Endothelial cell of umbilical vein (primary cell): Measurements from ENCODE around the gene AGAP2. TPM values are rescaled to one million over a fixed set of nuclear protein-coding genes. Genes with fewer than 3 reads are reported as not detected.

Experiments used
- BruUV-seq: library from RNA; stranded (reverse); fragments of 400-500 nt; replicated peaks from 2 replicates; lab custom pipeline; 2021; lab: Mats Ljungman, UMichigan
- CTCF ChIA-PET: fragments of 300-600, 350-600 bp; sonication (Branson Sonifier 250); formaldehyde crosslinking; loops from one replicate; lab custom pipeline; 2021; ENCODE audit warnings: antibody characterized with exemption, inconsistent platforms; lab: Charles Lee
- POLR2A ChIA-PET: fragments of 300-600, 350-600 bp; sonication (Branson Sonifier 250); formaldehyde crosslinking; loops from one replicate; lab custom pipeline; 2021; ENCODE audit warnings: antibody characterized with exemption, inconsistent platforms; lab: Charles Lee
- DNase-seq: peaks from one replicate; pipeline ENCODE4 v3.0.0-alpha.2; 2011; ENCODE audit warnings: low read depth, low spot score
- FAIRE-seq: peaks from 2 replicates; lab custom pipeline; 2011; peaks lifted over from hg19 to GRCh38; lab: Jason Lieb, UNC
- H2AFZ ChIP-seq: 2 replicates; pipeline ENCODE4 v1.6.0; 2012; ENCODE audit warnings: low read depth, low read length, control low read depth, inconsistent platforms
- H3K27ac ChIP-seq: 2 replicates; pipeline ENCODE4 v1.5.1; 2011; ENCODE audit warnings: low read depth, mild to moderate bottlenecking, control low read depth, low read length, moderate library complexity; ENCODE audit not compliant: insufficient read depth
- H3K27me3 ChIP-seq, 2 experiments: 2 replicates each; pipeline versions ENCODE4 v1.6.0 to v1.6.1; 2011; ENCODE audit warnings: low read length in 2 of 2, mixed read lengths in 1 of 2; ENCODE audit not compliant: control insufficient read depth in 2 of 2, insufficient read depth in 2 of 2
- H3K36me3 ChIP-seq, 2 experiments: 2 replicates in 1 of 2; 3 replicates in 1 of 2; pipeline ENCODE4 v1.5.1; 2011; ENCODE audit warnings: low read length in 2 of 2, mild to moderate bottlenecking in 1 of 2, moderate library complexity in 1 of 2; ENCODE audit not compliant: control insufficient read depth in 2 of 2, insufficient read depth in 2 of 2; ENCODE audit errors: extremely low read depth in 1 of 2
- H3K4me1 ChIP-seq: 3 replicates; pipeline ENCODE4 v1.5.1; 2011; ENCODE audit warnings: mild to moderate bottlenecking, low read length; ENCODE audit not compliant: control insufficient read depth, insufficient read depth; ENCODE audit errors: extremely low read depth
- H3K4me2 ChIP-seq: 2 replicates; pipeline ENCODE4 v1.6.1; 2011; ENCODE audit warnings: low read length, control low read depth, mixed read lengths; ENCODE audit not compliant: insufficient read depth
- H3K4me3 ChIP-seq, 3 experiments: fragments of 200-600 bp in 1 of 3; sonication (generic), shearing (Covaris generic) in 1 of 3; replicated peaks in 1 of 3; 2 replicates each; pipeline ENCODE4 v1.5.1; 2011 to 2016; ENCODE audit warnings: control low read depth in 3 of 3, low read length in 3 of 3, mild to moderate bottlenecking in 2 of 3, inconsistent platforms in 1 of 3, low read depth in 1 of 3, moderate library complexity in 1 of 3; ENCODE audit not compliant: insufficient read depth in 1 of 3
- H3K79me2 ChIP-seq: 2 replicates; pipeline ENCODE4 v1.6.0; 2012; ENCODE audit warnings: low read length, inconsistent platforms; ENCODE audit not compliant: control insufficient read depth, insufficient read depth
- H3K9ac ChIP-seq: replicated peaks from 2 replicates; pipeline ENCODE3; 2011; ENCODE audit warnings: low read length, control low read depth; ENCODE audit not compliant: insufficient read depth; ENCODE audit errors: extremely low read depth
- H3K9me1 ChIP-seq: replicated peaks from 3 replicates; pipeline ENCODE4 v1.6.0; 2011; ENCODE audit warnings: mild to moderate bottlenecking, low read length; ENCODE audit not compliant: control insufficient read depth, insufficient read depth; ENCODE audit errors: extremely low read depth
- H3K9me3 ChIP-seq: replicated peaks from 2 replicates; pipeline ENCODE4 v1.5.1; 2012; ENCODE audit warnings: low read length, inconsistent platforms; ENCODE audit not compliant: control insufficient read depth, insufficient read depth
- H4K20me1 ChIP-seq: replicated peaks from 2 replicates; pipeline ENCODE3; 2011; ENCODE audit warnings: mild to moderate bottlenecking, low read length; ENCODE audit not compliant: control insufficient read depth, insufficient read depth; ENCODE audit errors: extremely low read depth
- EZH2 ChIP-seq: IDR thresholded peaks from 2 replicates; pipeline ENCODE4 v1.6.1; 2012; ENCODE audit warnings: borderline replicate concordance, low read depth, mild to moderate bottlenecking, moderate library complexity, low read length, inconsistent platforms; ENCODE audit not compliant: severe bottlenecking
- FOS ChIP-seq: IDR thresholded peaks from 2 replicates; pipeline ENCODE4 v1.6.1; 2011; ENCODE audit warnings: mild to moderate bottlenecking, low read length, moderate library complexity, borderline replicate concordance; ENCODE audit not compliant: insufficient read depth
- JUN ChIP-seq: IDR thresholded peaks from 2 replicates; pipeline ENCODE4 v1.6.1; 2011; ENCODE audit warnings: borderline replicate concordance, low read depth; ENCODE audit not compliant: insufficient read length, insufficient read depth
- MYC ChIP-seq: IDR thresholded peaks from one replicate; pipeline ENCODE4 v1.6.1; 2011; ENCODE audit warnings: mild to moderate bottlenecking, low read depth, low read length
- POLR2AphosphoS5 ChIP-seq: IDR thresholded peaks from 2 replicates; pipeline ENCODE4 v1.6.1; 2012; ENCODE audit warnings: low read depth, mild to moderate bottlenecking, control low read depth, low read length, moderate library complexity; ENCODE audit not compliant: insufficient read depth
- dilution Hi-C: fragments of 300-500 bp; cut with MboI; formaldehyde crosslinking; loops from one replicate; pipeline ENCODE4 v1.15.0; 2019; ENCODE audit warnings: low sequenced_read_pairs; ENCODE audit not compliant: extremely low pct_ligation_motif_present
- intact Hi-C: fragments of 100-400 bp; cut with micrococcal nuclease; formaldehyde crosslinking; loops from one replicate; pipeline ENCODE4 v1.10.0; 2022
- polyA plus RNA-seq, 4 experiments: library from polyadenylated mRNA; depleted of rRNA in 3 of 4; stranded (reverse) in 3 of 4; unstranded in 1 of 4; fragments of >200 nt; gene quantifications; 2 replicates each; pipeline versions ENCODE4 v1.2.1 to v1.2.3, GENCODE V29; 2011 to 2012; ENCODE audit warnings: missing spikeins in 1 of 4
- total RNA-seq: library from RNA; stranded (reverse); gene quantifications from 2 replicates; pipeline ENCODE4 v1.2.3, GENCODE V29; 2021
- TF ChIP-seq, protein P1 (sequence below): IDR thresholded peaks from 2 replicates; pipeline ENCODE4 v1.6.1; 2011; ENCODE audit not compliant: insufficient read depth, insufficient read length
- TF ChIP-seq, protein P2 (sequence below), 2 donors: IDR thresholded peaks; 1 replicate in 1 of 2; 2 replicates in 1 of 2; pipeline ENCODE4 v1.5.1; 2011; ENCODE audit warnings: low read length in 2 of 2, mild to moderate bottlenecking in 2 of 2, moderate library complexity in 2 of 2, control low read depth in 1 of 2, inconsistent platforms in 1 of 2, low read depth in 1 of 2; ENCODE audit not compliant: insufficient read depth in 1 of 2; ENCODE audit errors: extremely low read depth in 1 of 2

AGAP2 gene
- total and polyA plus RNA-seq, 2 donors (not counting 3 experiments of a cell fraction or from before 2014, with no cell fraction given): 0.04 to 0.24 TPM

DNA sequence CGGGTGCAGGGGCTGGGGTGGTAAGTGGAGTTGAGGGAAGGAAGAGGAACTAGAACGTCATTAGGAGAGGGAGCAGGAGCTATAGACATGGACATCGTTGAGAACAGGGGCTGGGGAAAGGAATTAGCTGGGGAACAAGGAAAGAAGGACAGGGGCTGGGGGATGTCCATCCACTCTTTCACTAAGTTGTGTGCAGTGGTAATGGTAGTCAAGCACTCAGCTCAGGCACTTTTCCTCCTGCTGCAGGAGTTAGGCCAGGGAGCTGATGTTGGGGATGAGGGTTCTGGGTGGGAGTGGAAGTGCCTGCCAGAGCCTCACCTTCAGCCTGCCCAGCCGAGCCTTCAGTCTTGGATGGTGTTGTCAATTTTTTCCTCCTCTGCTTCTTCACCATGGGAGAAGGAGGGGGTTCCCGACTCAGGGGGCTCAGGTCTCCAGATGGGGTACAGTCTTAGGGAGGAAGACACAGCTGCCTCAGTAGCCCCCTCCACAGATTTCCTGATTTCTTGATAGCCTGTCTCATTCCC lies 9.2 kb downstream of the AGAP2 start:
- CTCF ChIA-PET: interaction anchor here (1.5 kb wide), 1 partner anchor 15 kb away, joined by 5 read pairs; the partner anchor contains the start of gene TSPAN31
- POLR2A ChIA-PET: no interaction called here
- no TSS peak for BruUV-seq

More for the DNA sequence above, 9.2 kb downstream of the AGAP2 start:
- no peaks in the 10 kb centered on the region for H3K9me1 ChIP-seq
- H3K4me2 ChIP-seq: no peak overlapping the region
- H3K36me3 ChIP-seq: no peaks in the 10 kb centered on the region
- peaks cover 7% of the 10 kb centered on the region for H3K4me1 ChIP-seq
- no peak overlapping the region for H2AFZ ChIP-seq
- no peak for DNase-seq
- H3K27ac ChIP-seq: no peak overlapping the region
- no peak for FAIRE-seq
- H3K79me2 ChIP-seq: no peaks in the 10 kb centered on the region
- intact Hi-C loops: no loop called here
- dilution Hi-C loops: no loop called here
- no peak for TF ChIP-seq JUN
- TF ChIP-seq, protein P1, sequence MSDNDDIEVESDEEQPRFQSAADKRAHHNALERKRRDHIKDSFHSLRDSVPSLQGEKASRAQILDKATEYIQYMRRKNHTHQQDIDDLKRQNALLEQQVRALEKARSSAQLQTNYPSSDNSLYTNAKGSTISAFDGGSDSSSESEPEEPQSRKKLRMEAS: no peak
- TF ChIP-seq POLR2AphosphoS5: no peak
- no peak for TF ChIP-seq FOS
- no peak for TF ChIP-seq EZH2
- TF ChIP-seq, protein P2, sequence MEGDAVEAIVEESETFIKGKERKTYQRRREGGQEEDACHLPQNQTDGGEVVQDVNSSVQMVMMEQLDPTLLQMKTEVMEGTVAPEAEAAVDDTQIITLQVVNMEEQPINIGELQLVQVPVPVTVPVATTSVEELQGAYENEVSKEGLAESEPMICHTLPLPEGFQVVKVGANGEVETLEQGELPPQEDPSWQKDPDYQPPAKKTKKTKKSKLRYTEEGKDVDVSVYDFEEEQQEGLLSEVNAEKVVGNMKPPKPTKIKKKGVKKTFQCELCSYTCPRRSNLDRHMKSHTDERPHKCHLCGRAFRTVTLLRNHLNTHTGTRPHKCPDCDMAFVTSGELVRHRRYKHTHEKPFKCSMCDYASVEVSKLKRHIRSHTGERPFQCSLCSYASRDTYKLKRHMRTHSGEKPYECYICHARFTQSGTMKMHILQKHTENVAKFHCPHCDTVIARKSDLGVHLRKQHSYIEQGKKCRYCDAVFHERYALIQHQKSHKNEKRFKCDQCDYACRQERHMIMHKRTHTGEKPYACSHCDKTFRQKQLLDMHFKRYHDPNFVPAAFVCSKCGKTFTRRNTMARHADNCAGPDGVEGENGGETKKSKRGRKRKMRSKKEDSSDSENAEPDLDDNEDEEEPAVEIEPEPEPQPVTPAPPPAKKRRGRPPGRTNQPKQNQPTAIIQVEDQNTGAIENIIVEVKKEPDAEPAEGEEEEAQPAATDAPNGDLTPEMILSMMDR (IDR thresholded peaks at IDR 0.05; ENCODE audit: extremely low read depth in 1 of 2, insufficient read depth in 1 of 2, low read depth in 1 of 2, low read length in 2 of 2): no peak
- TF ChIP-seq MYC: no peak
- no peaks in the 10 kb centered on the region for H3K9me3 ChIP-seq
- H3K27me3 ChIP-seq: peaks cover 22 to 30% of the 10 kb centered on the region in 2 experiments
- H3K9ac ChIP-seq: no peak overlapping the region
- no peak overlapping the region for H3K4me3 ChIP-seq
- no peaks in the 10 kb centered on the region for H4K20me1 ChIP-seq
